DOHH2 (cell line): Measurements from ENCODE around the gene PREX1.

Experiments
- H3F3A ChIP-seq: fragments of 200-600 bp; sonication (generic), shearing (Covaris generic); 2 replicates; pipeline ENCODE4 v1.6.0; 2016; ENCODE audit warnings: antibody characterized with exemption, mild to moderate bottlenecking; ENCODE audit not compliant: control insufficient read depth, insufficient read depth
- H3K27ac ChIP-seq: fragments of 200-600 bp; sonication (generic); 2 replicates; pipeline ENCODE4 v1.5.1; 2014; ENCODE audit warnings: low read depth, mild to moderate bottlenecking, low read length, moderate library complexity
- H3K27me3 ChIP-seq: fragments of 200-600 bp; sonication (generic); 2 replicates; pipeline ENCODE4 v1.6.1; 2014; ENCODE audit warnings: mild to moderate bottlenecking, low read length, mixed read lengths; ENCODE audit not compliant: control insufficient read depth
- H3K36me3 ChIP-seq: fragments of 200-600 bp; sonication (generic); 2 replicates; pipeline ENCODE4 v1.6.1; 2014; ENCODE audit warnings: mild to moderate bottlenecking, low read length, moderate library complexity, mixed read lengths; ENCODE audit not compliant: control insufficient read depth
- H3K4me1 ChIP-seq: fragments of 200-600 bp; sonication (generic); 2 replicates; pipeline ENCODE4 v1.6.1; 2014; ENCODE audit warnings: mild to moderate bottlenecking, low read length, mixed read lengths; ENCODE audit not compliant: control insufficient read depth
- H3K4me2 ChIP-seq: fragments of 200-600 bp; sonication (generic); 2 replicates; pipeline ENCODE4 v1.6.0; 2014; ENCODE audit warnings: mild to moderate bottlenecking, low read length, moderate library complexity
- H3K4me3 ChIP-seq: fragments of 200-600 bp; sonication (generic); 2 replicates; pipeline ENCODE4 v1.5.1; 2014; ENCODE audit warnings: mild to moderate bottlenecking, low read length, mixed read lengths
- H3K79me2 ChIP-seq: fragments of 200-600 bp; sonication (generic); 2 replicates; pipeline ENCODE4 v1.6.1; 2014; ENCODE audit warnings: mild to moderate bottlenecking, low read length, mixed read lengths; ENCODE audit not compliant: control insufficient read depth
- H3K9me2 ChIP-seq: fragments of 200-600 bp; sonication (generic); replicated peaks from 2 replicates; pipeline ENCODE4 v1.6.1; 2014; ENCODE audit warnings: mild to moderate bottlenecking, low read length, mixed read lengths; ENCODE audit not compliant: control insufficient read depth
- H3K9me3 ChIP-seq: fragments of 200-600 bp; sonication (generic); 2 replicates; pipeline ENCODE4 v1.6.1; 2014; ENCODE audit warnings: antibody characterized with exemption, low read length, mixed read lengths; ENCODE audit not compliant: control insufficient read depth, insufficient read depth
- H4K20me1 ChIP-seq: fragments of 200-600 bp; sonication (generic); 2 replicates; pipeline ENCODE4 v1.6.0; 2014; ENCODE audit warnings: low read depth, mild to moderate bottlenecking, antibody characterized with exemption, low read length, moderate library complexity; ENCODE audit not compliant: control insufficient read depth, insufficient read depth
- CTCF ChIP-seq: fragments of 200-600 bp; sonication (generic); IDR thresholded peaks from one replicate; pipeline ENCODE4 v1.5.1; 2014; ENCODE audit warnings: antibody characterized with exemption, mild to moderate bottlenecking, low read depth, low read length; ENCODE audit not compliant: poor library complexity, severe bottlenecking
- EZH2phosphoT487 ChIP-seq: fragments of 200-600 bp; sonication (generic); IDR thresholded peaks from 2 replicates; pipeline ENCODE4 v1.6.1; 2017; ENCODE audit warnings: borderline replicate concordance, mild to moderate bottlenecking, antibody characterized with exemption, low read length, moderate library complexity, mixed read lengths

PREX1 gene

GRCh38 chr20:48649868-48650267 lies 177.9 kb downstream of the PREX1 start:
- Histone ChIP-seq H3K27me3 (no peaks in the 10 kb centered on the region), H3K9me2 (no peaks in the 10 kb centered on the region), H3K4me1 (no peaks in the 10 kb centered on the region), H3K36me3 (no peaks in the 10 kb centered on the region), H3K27ac (no peak overlapping the region), H4K20me1 (no peaks in the 10 kb centered on the region), H3K9me3 (no peaks in the 10 kb centered on the region), H3K4me3 (no peak overlapping the region), H3F3A (no peaks in the 10 kb centered on the region), H3K79me2 (no peaks in the 10 kb centered on the region), H3K4me2 (no peak overlapping the region)
- no peak for TF ChIP-seq EZH2phosphoT487
- no peak for TF ChIP-seq CTCF

DNA sequence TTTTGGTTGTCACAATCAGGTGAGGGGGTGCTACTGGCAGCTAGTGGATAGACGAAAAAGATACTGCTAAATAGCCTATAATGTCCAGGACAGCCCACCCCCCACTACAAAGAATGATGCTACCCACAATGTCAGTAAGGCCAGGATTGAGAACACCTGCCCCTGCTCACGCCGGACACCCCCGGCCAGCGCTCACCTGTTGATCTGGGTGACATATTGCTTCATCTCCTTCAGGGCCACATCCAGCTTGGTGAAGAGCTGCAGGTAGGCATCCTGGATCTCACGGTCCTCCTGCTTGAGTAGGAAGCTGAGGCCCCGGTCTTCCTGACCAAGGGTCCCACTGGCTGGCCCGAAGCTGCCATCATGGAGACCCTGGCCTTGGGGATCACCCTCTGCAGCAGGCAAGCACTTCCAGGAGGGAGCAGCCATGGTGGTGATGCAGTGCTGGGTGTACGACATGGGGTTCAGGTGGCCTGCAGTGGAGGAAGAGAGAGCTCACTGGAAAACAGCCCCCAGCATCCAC lies 178.6 kb downstream of the PREX1 start:
- no peaks in the 10 kb centered on the region for H4K20me1 ChIP-seq

GRCh38 chr20:48648482-48649051 lies 179.2 kb downstream of the PREX1 start:
- H3K4me3 ChIP-seq, result no peak overlapping the region
- H3K9me2 ChIP-seq, result no peaks in the 10 kb centered on the region
- H3F3A ChIP-seq, result no peaks in the 10 kb centered on the region
- no peaks in the 10 kb centered on the region for H3K36me3 ChIP-seq
- no peaks in the 10 kb centered on the region for H3K27me3 ChIP-seq
- TF ChIP-seq EZH2phosphoT487 (no peak), CTCF (no peak)
- no peaks in the 10 kb centered on the region for H3K9me3 ChIP-seq
- no peaks in the 10 kb centered on the region for H3K79me2 ChIP-seq
- no peaks in the 10 kb centered on the region for H3K4me1 ChIP-seq
- no peaks in the 10 kb centered on the region for H4K20me1 ChIP-seq
- no peak overlapping the region for H3K27ac ChIP-seq
- no peak overlapping the region for H3K4me2 ChIP-seq

More for the DNA sequence above, 178.6 kb downstream of the PREX1 start:
- H3K79me2 ChIP-seq, result no peaks in the 10 kb centered on the region
- no peak overlapping the region for H3K4me2 ChIP-seq
- no peak overlapping the region for H3K27ac ChIP-seq
- H3K4me1 ChIP-seq, result no peaks in the 10 kb centered on the region
- no peaks in the 10 kb centered on the region for H3K9me2 ChIP-seq
- no peaks in the 10 kb centered on the region for H3K27me3 ChIP-seq
- H3K4me3 ChIP-seq, result no peak overlapping the region
- no peaks in the 10 kb centered on the region for H3K9me3 ChIP-seq
- no peaks in the 10 kb centered on the region for H3K36me3 ChIP-seq
- no peaks in the 10 kb centered on the region for H3F3A ChIP-seq
- no peak for TF ChIP-seq CTCF
- TF ChIP-seq EZH2phosphoT487, result no peak
